ENCODE measurements around the gene SIGLEC9.
A peak's percentile ranks its signal among the peaks of the same experiment; 100 is the strongest.

SIGLEC9 gene

GRCh38 chr19:51093101-51093500 lies 31.6 kb upstream of the SIGLEC9 start:
- H3K9me3 Mint-ChIP-seq = no peaks in the 10 kb centered on the region
- H3K36me3 Mint-ChIP-seq (ENCODE audit: low read depth) = no peaks in the 10 kb centered on the region
- TF ChIP-seq, protein P1, sequence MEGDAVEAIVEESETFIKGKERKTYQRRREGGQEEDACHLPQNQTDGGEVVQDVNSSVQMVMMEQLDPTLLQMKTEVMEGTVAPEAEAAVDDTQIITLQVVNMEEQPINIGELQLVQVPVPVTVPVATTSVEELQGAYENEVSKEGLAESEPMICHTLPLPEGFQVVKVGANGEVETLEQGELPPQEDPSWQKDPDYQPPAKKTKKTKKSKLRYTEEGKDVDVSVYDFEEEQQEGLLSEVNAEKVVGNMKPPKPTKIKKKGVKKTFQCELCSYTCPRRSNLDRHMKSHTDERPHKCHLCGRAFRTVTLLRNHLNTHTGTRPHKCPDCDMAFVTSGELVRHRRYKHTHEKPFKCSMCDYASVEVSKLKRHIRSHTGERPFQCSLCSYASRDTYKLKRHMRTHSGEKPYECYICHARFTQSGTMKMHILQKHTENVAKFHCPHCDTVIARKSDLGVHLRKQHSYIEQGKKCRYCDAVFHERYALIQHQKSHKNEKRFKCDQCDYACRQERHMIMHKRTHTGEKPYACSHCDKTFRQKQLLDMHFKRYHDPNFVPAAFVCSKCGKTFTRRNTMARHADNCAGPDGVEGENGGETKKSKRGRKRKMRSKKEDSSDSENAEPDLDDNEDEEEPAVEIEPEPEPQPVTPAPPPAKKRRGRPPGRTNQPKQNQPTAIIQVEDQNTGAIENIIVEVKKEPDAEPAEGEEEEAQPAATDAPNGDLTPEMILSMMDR (IDR thresholded peaks at IDR 0.05) = no peak
- peaks cover 7% of the 10 kb centered on the region for H3K27me3 Mint-ChIP-seq (ENCODE audit: low read depth, poor library complexity)
- no peak overlapping the region for H3K4me3 Mint-ChIP-seq
- H3K4me1 Mint-ChIP-seq = peaks cover 17% of the 10 kb centered on the region
- no peak overlapping the region for H3K27ac Mint-ChIP-seq
- DNase-seq = no peak

DNA sequence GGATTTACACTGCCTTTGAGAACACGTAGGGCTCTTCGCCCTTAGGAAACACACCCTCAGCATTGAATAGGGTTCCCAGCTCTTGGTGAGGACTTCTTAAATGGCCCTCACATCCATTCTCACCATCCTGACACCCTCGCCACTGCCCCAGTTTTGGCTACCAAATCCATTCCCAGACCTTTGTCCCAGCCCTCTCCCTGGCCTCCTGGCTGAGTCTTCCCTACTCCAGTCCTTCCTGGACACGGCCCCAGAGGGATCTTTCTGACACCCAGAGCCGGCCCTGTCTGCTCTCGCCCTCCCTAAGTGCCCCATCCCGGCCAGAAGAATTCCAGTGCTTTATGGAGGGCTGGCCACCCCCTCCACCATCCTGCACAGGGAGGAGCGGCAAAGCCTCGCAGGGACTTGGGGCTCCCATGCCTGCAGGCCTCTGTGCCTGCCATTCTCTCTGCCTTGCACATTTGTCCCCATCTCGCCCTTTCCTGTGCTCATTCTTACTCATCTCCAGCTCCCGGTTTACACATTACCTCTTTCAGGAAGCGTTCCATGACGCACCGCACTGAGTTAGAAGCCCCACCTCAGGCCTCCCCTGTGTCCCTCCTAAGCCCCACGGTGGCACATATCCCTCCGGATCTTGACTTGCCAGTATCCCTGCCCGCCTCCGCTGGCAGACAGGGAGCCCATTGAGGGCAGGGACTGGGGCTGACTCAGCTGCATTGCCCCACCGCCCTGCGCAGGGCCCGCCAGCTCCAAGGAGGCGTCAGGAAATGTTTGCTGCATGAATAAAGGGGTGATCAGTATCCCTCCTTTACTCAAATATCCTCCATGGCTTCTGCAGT lies 31.0 kb upstream of the SIGLEC9 start:
- no peak for DNase-seq
- Mint-ChIP-seq H3K36me3 (ENCODE audit: low read depth) (no peaks in the 10 kb centered on the region), H3K9me3 (no peaks in the 10 kb centered on the region), H3K4me3 (no peak overlapping the region), H3K4me1 (peaks cover 17% of the 10 kb centered on the region), H3K27me3 (ENCODE audit: low read depth, poor library complexity) (peaks cover 7% of the 10 kb centered on the region), H3K27ac (no peak overlapping the region)
- TF ChIP-seq, protein P1 (IDR thresholded peaks at IDR 0.05) = no peak

- Mint-ChIP-seq H3K9me3 (no peaks in the 10 kb centered on the region), H3K4me3 (no peak overlapping the region), H3K4me1 (peaks cover 17% of the 10 kb centered on the region), H3K27ac (no peak overlapping the region), H3K36me3 (ENCODE audit: low read depth) (no peaks in the 10 kb centered on the region), H3K27me3 (ENCODE audit: low read depth, poor library complexity) (peaks cover 7% of the 10 kb centered on the region)
- TF ChIP-seq, protein P1 (IDR thresholded peaks at IDR 0.05) = peak; percentile 80
- peak; percentile 80 for DNase-seq
Measured at GRCh38 chr19:51094696-51095279, 29.9 kb upstream of the SIGLEC9 start.

DNA sequence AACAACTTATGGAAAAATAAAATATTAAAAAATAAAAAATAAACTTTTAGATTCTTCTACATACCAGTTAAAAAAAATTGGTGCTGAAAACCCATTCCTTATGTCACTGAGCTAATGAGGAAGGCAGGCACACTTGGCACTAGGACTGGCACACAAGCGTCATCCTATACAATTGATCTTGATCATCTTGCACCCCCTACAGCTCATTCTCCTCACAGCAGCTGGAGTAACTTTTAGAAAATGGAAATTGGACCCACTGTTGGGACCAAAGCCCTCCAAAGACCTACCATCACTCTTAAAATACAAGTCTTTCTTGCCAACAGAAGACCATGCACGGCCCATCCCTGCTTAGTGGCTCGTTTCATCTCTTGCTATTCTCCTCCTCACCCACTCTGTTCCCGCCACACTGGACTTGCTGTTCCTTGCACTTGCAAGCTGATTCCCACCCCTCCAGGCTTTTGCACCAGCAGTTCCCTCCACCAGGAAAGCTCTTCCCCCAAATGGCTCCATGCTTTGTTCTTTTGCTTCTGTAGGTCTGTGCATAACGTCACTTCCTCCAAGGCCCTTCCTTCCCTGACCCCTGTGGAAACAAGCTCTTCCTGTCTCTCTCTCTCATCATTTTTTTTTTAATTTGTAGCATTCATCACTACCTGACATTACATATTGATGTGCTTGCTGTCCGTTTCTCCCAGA lies 28.1 kb upstream of the SIGLEC9 start:
- TF ChIP-seq, protein P1 (IDR thresholded peaks at IDR 0.05) = peak; percentile 16
- no peak for DNase-seq
- Mint-ChIP-seq H3K9me3 (no peaks in the 10 kb centered on the region), H3K27me3 (ENCODE audit: low read depth, poor library complexity) (peaks cover 11% of the 10 kb centered on the region), H3K36me3 (ENCODE audit: low read depth) (no peaks in the 10 kb centered on the region), H3K4me3 (no peak overlapping the region), H3K27ac (no peak overlapping the region), H3K4me1 (peaks cover 17% of the 10 kb centered on the region)

DNA sequence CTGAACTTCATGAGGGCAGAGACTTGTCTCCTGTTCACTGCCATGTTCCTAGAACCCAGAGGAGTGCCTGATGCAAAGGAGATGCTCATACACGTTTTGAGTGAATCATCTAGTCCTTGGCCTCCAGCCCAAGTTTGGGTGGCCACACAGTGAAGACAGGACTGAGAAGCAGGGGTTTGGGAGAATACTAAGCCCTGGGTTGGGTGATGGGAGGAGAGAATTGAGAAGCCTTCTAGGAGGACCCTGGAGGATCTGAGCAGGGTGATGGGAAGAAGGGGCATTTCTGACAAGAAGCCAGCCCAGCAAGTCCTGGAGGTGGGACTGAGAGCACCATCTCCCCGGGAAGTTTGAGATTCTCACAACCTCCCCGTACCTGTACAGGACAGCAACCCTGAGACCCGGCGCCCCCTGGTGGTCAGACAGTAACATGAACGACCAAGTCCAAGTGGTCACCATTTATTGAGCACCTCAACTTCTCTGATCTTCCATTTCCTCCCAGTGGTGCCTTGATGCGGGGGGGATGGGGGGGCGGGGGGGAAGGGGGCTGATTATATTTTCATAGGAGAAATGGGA lies 27.5 kb upstream of the SIGLEC9 start:
- Mint-ChIP-seq H3K27ac (no peak overlapping the region), H3K9me3 (no peaks in the 10 kb centered on the region), H3K4me1 (peaks cover 17% of the 10 kb centered on the region), H3K27me3 (ENCODE audit: low read depth, poor library complexity) (peaks cover 11% of the 10 kb centered on the region), H3K36me3 (ENCODE audit: low read depth) (peaks cover under 1% of the 10 kb centered on the region), H3K4me3 (no peak overlapping the region)
- TF ChIP-seq, protein P1 (IDR thresholded peaks at IDR 0.05) = peak; percentile 48
- DNase-seq = peak; percentile 87
